OCI-LY3 (cell line): ENCODE data around the gene KAZN.

ENCODE experiments used
- H2AFZ ChIP-seq: fragments of 200-600, 300-600 bp; shearing (Covaris generic); 2 replicates; pipeline ENCODE4 v1.6.0; 2014; ENCODE audit warnings: antibody characterized with exemption, low read depth, low read length
- H3K27ac ChIP-seq: fragments of 200-600, 300-600 bp; sonication (generic); 2 replicates; pipeline ENCODE4 v1.5.1; 2014; ENCODE audit warnings: mild to moderate bottlenecking, low read length, moderate library complexity, mixed read lengths
- H3K27me3 ChIP-seq: fragments of 200-600, 300-600 bp; sonication (generic); 2 replicates; pipeline ENCODE4 v1.6.1; 2014; ENCODE audit warnings: low read depth, low read length, mixed read lengths
- H3K36me3 ChIP-seq: fragments of 200-600, 300-600 bp; sonication (generic); replicated peaks from 2 replicates; pipeline ENCODE3; 2014; ENCODE audit warnings: low read depth, low read length, mixed read lengths
- H3K4me1 ChIP-seq: fragments of 300-600, 200-600 bp; sonication (generic); 2 replicates; pipeline ENCODE4 v1.6.1; 2014; ENCODE audit warnings: low read length, mixed read lengths
- H3K4me2 ChIP-seq: fragments of 200-600, 300-600 bp; sonication (generic); 2 replicates; pipeline ENCODE4 v1.6.1; 2014; ENCODE audit warnings: low read length, mixed read lengths
- H3K4me3 ChIP-seq: fragments of 300-600, 200-600 bp; sonication (generic); 2 replicates; pipeline ENCODE4 v1.5.1; 2014; ENCODE audit warnings: antibody characterized with exemption, mild to moderate bottlenecking, low read length, moderate library complexity
- H3K79me2 ChIP-seq: fragments of 300-600, 200-600 bp; shearing (Covaris generic); 2 replicates; pipeline ENCODE4 v1.6.1; 2014; ENCODE audit warnings: mild to moderate bottlenecking, low read length, mixed read lengths
- H3K9ac ChIP-seq: fragments of 300-600, 200-600 bp; shearing (Covaris generic); 2 replicates; pipeline ENCODE4 v1.6.0; 2014; ENCODE audit warnings: mild to moderate bottlenecking, low read length, moderate library complexity
- H3K9me3 ChIP-seq: fragments of 200-600, 300-600 bp; shearing (Covaris generic); 2 replicates; pipeline ENCODE4 v1.6.1; 2014; ENCODE audit warnings: low read length, mixed read lengths; ENCODE audit not compliant: insufficient read depth
- H4K20me1 ChIP-seq: fragments of 200-600, 300-600 bp; sonication (generic); 2 replicates; pipeline ENCODE4 v1.6.1; 2016; ENCODE audit warnings: low read length, mixed read lengths; ENCODE audit not compliant: insufficient read depth
- CTCF ChIP-seq: fragments of 200-600, 300-600 bp; sonication (generic); IDR thresholded peaks from 2 replicates; pipeline ENCODE4 v1.5.1; 2014; ENCODE audit warnings: antibody characterized with exemption, low read length, low read depth
- EZH2phosphoT487 ChIP-seq: fragments of 200-600 bp; shearing (Covaris generic); IDR thresholded peaks from 2 replicates; pipeline ENCODE4 v1.6.1; 2018; ENCODE audit warnings: antibody characterized with exemption, mixed run types, low read depth

KAZN gene

GRCh38 chr1:15020943-15021745 is 422.7 kb downstream of the KAZN start:
- no peak overlapping the region for H3K27ac ChIP-seq
- H3K79me2 ChIP-seq: no peaks in the 10 kb centered on the region
- H2AFZ ChIP-seq: no peak overlapping the region
- no peaks in the 10 kb centered on the region for H3K36me3 ChIP-seq
- TF ChIP-seq CTCF (no peak), EZH2phosphoT487 (no peak)
- no peak overlapping the region for H3K9ac ChIP-seq
- no peak overlapping the region for H3K4me2 ChIP-seq
- H3K4me3 ChIP-seq: no peak overlapping the region
- H3K9me3 ChIP-seq: no peaks in the 10 kb centered on the region
- no peaks in the 10 kb centered on the region for H4K20me1 ChIP-seq
- H3K27me3 ChIP-seq: no peaks in the 10 kb centered on the region
- H3K4me1 ChIP-seq: no peaks in the 10 kb centered on the region

GRCh38 chr1:15022048-15022447 is 423.6 kb downstream of the KAZN start:
- Histone ChIP-seq H3K27me3 (no peaks in the 10 kb centered on the region), H3K27ac (no peak overlapping the region), H3K36me3 (no peaks in the 10 kb centered on the region), H3K4me3 (no peak overlapping the region), H2AFZ (no peak overlapping the region), H3K4me2 (no peak overlapping the region), H3K9me3 (no peaks in the 10 kb centered on the region), H3K79me2 (no peaks in the 10 kb centered on the region), H3K4me1 (no peaks in the 10 kb centered on the region), H3K9ac (no peak overlapping the region), H4K20me1 (no peaks in the 10 kb centered on the region)
- TF ChIP-seq CTCF: no peak
- no peak for TF ChIP-seq EZH2phosphoT487

GRCh38 chr1:15023205-15023604 is 424.7 kb downstream of the KAZN start:
- Histone ChIP-seq H3K4me2 (no peak overlapping the region), H3K36me3 (no peaks in the 10 kb centered on the region), H2AFZ (no peak overlapping the region), H3K9ac (no peak overlapping the region), H3K27ac (no peak overlapping the region), H4K20me1 (no peaks in the 10 kb centered on the region), H3K27me3 (no peaks in the 10 kb centered on the region), H3K9me3 (no peaks in the 10 kb centered on the region), H3K79me2 (no peaks in the 10 kb centered on the region), H3K4me1 (no peaks in the 10 kb centered on the region), H3K4me3 (no peak overlapping the region)
- TF ChIP-seq CTCF (no peak), EZH2phosphoT487 (no peak)

- Histone ChIP-seq H3K4me2 (no peak overlapping the region), H3K27me3 (no peaks in the 10 kb centered on the region), H3K9ac (no peak overlapping the region), H3K9me3 (no peaks in the 10 kb centered on the region), H3K4me1 (no peaks in the 10 kb centered on the region), H4K20me1 (no peaks in the 10 kb centered on the region), H3K4me3 (no peak overlapping the region), H3K36me3 (no peaks in the 10 kb centered on the region), H3K79me2 (no peaks in the 10 kb centered on the region), H3K27ac (no peak overlapping the region), H2AFZ (no peak overlapping the region)
- TF ChIP-seq CTCF (no peak), EZH2phosphoT487 (no peak)
These were observed 425.5 kb downstream of the KAZN start for GRCh38 chr1:15023976-15024375.
